Measurements from ENCODE around the gene FRMD4B.

- TF ChIP-seq SP1 (IDR thresholded peaks at IDR 0.05; ENCODE audit: low read depth, low read length) (no peak), NRF1 (conservative IDR thresholded peaks at IDR 0.05; ENCODE audit: low read depth, low read length) (no peak), SPI1 (IDR thresholded peaks at IDR 0.05; ENCODE audit: borderline replicate concordance, insufficient read depth, low read depth, low read length) (no peak), RCOR1 (conservative IDR thresholded peaks at IDR 0.05; ENCODE audit: low read depth, low read length) (no peak), IKZF1 (conservative IDR thresholded peaks at IDR 0.05) (no peak), MEF2A (IDR thresholded peaks at IDR 0.05; ENCODE audit: insufficient read depth, low read depth, low read length) (no peak), USF1 (IDR thresholded peaks at IDR 0.05; ENCODE audit: borderline replicate concordance, extremely low read length, insufficient read depth, low read depth, low read length) (no peak), CTCF (IDR thresholded peaks at IDR 0.05 in 2 of 3, conservative IDR thresholded peaks at IDR 0.05 in 1 of 3; ENCODE audit: control insufficient read depth in 2 of 3, extremely low read depth in 1 of 3, insufficient read depth in 1 of 3, low read depth in 3 of 3, low read length in 3 of 3) (no peak)
Observed at GRCh38 chr3:69292185-69292584, 93.7 kb downstream of the FRMD4B start.
